K562 (cell line): ENCODE results near the gene MFSD6. TPM values are rescaled to one million over a fixed set of nuclear protein-coding genes. Genes with fewer than 3 reads are reported as not detected.

Experiments
- BRCA1 ChIP-seq, 2 experiments: fragments of 450-650 bp in 1 of 2; sonication (generic) in 1 of 2; formaldehyde crosslinking in 1 of 2; IDR thresholded peaks; 2 replicates each; pipeline versions ENCODE4 v1.5.0 to v1.6.1; 2017 to 2020; ENCODE audit warnings: mild to moderate bottlenecking in 1 of 2, missing genetic modification reagents in 1 of 2
- NELFE ChIP-seq: IDR thresholded peaks from 2 replicates; pipeline ENCODE4 v1.6.1; 2011; ENCODE audit warnings: mild to moderate bottlenecking; ENCODE audit not compliant: insufficient read depth, insufficient read length
- PYGO2 ChIP-seq: fragments of 450-650 bp; IDR thresholded peaks from 2 replicates; pipeline ENCODE4 v1.6.1; 2016; ENCODE audit warnings: mild to moderate bottlenecking, missing genetic modification characterization, moderate library complexity, missing compliant biosample characterization
- SMARCE1 ChIP-seq: fragments of 450-650 bp; IDR thresholded peaks from 2 replicates; pipeline ENCODE4 v1.7.1; 2016; ENCODE audit warnings: mild to moderate bottlenecking
- SOX6 ChIP-seq: fragments of 450-650 bp; IDR thresholded peaks from 2 replicates; pipeline ENCODE4 v1.6.1; 2014; ENCODE audit warnings: mild to moderate bottlenecking
- TEAD4 ChIP-seq, 2 experiments: sonication (generic) in 1 of 2; formaldehyde crosslinking in 1 of 2; IDR thresholded peaks; 2 replicates each; pipeline versions ENCODE4 v1.6.1 to v1.8.0; 2012 to 2022; ENCODE audit warnings: borderline replicate concordance in 1 of 2, inconsistent platforms in 1 of 2, low read length in 1 of 2, mild to moderate bottlenecking in 1 of 2, missing genetic modification reagents in 1 of 2
- ZBTB8A ChIP-seq: fragments of 450-650 bp; IDR thresholded peaks from 2 replicates; pipeline ENCODE4 v1.6.1; 2018; ENCODE audit warnings: mild to moderate bottlenecking, moderate library complexity; ENCODE audit not compliant: partially characterized antibody
- ZNF143 ChIP-seq: sonication (generic); formaldehyde crosslinking; IDR thresholded peaks from 2 replicates; pipeline ENCODE4 v1.9.0; 2022; ENCODE audit warnings: mild to moderate bottlenecking, missing genetic modification reagents
- ZNF24 ChIP-seq: fragments of 450-650 bp; IDR thresholded peaks from 2 replicates; pipeline ENCODE4 v1.6.1; 2016
- ZZZ3 ChIP-seq: fragments of 450-650 bp; IDR thresholded peaks from 2 replicates; pipeline ENCODE4 v1.6.1; 2016; ENCODE audit warnings: antibody characterized with exemption, mild to moderate bottlenecking, moderate library complexity
- polyA plus RNA-seq, 8 experiments: library from polyadenylated mRNA; depleted of rRNA in 4 of 8; stranded (reverse) in 5 of 8; unstranded in 3 of 8; fragments of >200 nt; fragmentation: Nextera tagmentation in 2 of 8; fragmentation: Illumina TruSeq in 1 of 8; extraction: Ambion mirVana in 2 of 8; extraction: Trizol in 1 of 8; gene quantifications; 2 replicates each; pipeline versions ENCODE4 v1.2.1 to v1.2.3, GENCODE V29; 2011 to 2014; ENCODE audit warnings: inconsistent platforms in 1 of 8, missing spikeins in 1 of 8
- total RNA-seq, 7 experiments: library from RNA; depleted of rRNA in 6 of 7; stranded (reverse); fragments of >200 nt in 6 of 7; fragmentation: Illumina TruSeq in 2 of 7; extraction: Trizol in 2 of 7; gene quantifications; 2 replicates each; pipeline versions ENCODE4 v1.2.1 to v1.2.3, GENCODE V29; 2011 to 2021; ENCODE audit warnings: low replicate concordance in 1 of 7
- TF ChIP-seq, protein P1 (sequence below): fragments of 450-650 bp; IDR thresholded peaks from 2 replicates; pipeline ENCODE4 v1.6.1; 2018; ENCODE audit warnings: mild to moderate bottlenecking, low read depth; ENCODE audit not compliant: partially characterized antibody
- TF ChIP-seq, protein P2 (sequence below), 2 experiments: fragments of 450-650 bp; IDR thresholded peaks; 2 replicates each; pipeline ENCODE4 v1.6.1; 2018; ENCODE audit warnings: mild to moderate bottlenecking in 2 of 2, low read depth in 1 of 2; ENCODE audit not compliant: partially characterized antibody in 2 of 2
- TF ChIP-seq, protein P3 (sequence below): fragments of 200-800 bp; sonication (Bioruptor generic); IDR thresholded peaks from 2 replicates; pipeline ENCODE4 v1.6.1; 2017; ENCODE audit warnings: missing genetic modification characterization, missing compliant biosample characterization

The MFSD6 gene
- total and polyA plus RNA-seq, 9 of the 15 experiments (the other 6 are each of a cell fraction or from before 2014, with no cell fraction given) = 1.1 to 7.9 (median 4.4) TPM

DNA sequence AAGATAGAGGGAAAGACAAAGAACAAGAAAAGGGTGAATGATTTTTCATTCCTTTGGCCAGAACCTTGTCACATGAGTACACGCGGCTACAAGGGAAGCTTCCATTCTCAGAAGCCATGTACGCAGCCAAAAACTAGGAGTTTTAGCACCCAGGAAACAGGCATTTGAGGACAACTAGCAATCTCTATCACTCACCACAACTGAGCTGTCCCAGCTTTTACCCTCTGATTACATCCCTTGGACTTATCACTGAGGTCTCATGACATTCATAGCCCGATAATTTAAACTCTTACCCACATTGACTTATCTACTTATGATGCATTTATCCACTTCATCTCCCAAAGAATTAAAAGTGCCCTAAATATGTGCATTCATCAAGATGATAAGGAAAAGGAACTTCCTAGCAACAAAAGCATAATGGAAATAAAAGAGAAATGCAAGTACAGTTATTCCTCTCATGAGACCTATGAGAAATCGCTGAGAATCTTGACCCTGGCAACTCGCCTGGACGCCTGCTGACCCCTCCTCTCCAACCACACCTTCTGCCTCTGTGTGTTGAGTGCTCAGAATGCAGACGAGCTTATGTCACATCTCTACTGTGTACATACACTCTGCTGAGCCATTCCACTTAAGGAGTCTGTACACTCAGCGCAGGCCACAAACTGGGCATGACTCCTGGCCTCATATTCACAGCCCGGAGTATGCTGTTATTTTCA, 28.7 kb upstream of the MFSD6 start (continued):
- TF ChIP-seq, protein P1, sequence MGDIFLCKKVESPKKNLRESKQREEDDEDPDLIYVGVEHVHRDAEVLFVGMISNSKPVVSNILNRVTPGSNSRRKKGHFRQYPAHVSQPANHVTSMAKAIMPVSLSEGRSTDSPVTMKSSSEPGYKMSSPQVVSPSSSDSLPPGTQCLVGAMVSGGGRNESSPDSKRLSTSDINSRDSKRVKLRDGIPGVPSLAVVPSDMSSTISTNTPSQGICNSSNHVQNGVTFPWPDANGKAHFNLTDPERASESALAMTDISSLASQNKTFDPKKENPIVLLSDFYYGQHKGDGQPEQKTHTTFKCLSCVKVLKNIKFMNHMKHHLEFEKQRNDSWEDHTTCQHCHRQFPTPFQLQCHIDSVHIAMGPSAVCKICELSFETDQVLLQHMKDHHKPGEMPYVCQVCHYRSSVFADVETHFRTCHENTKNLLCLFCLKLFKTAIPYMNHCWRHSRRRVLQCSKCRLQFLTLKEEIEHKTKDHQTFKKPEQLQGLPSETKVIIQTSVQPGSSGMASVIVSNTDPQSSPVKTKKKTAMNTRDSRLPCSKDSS = no peak
- TF ChIP-seq SOX6 (peak; percentile 6; the same call in 1 of the 2 replicates), PYGO2 (tag) (peak; percentile 30; the same call in 1 of the 2 replicates), ZBTB8A (no peak), TEAD4 (IDR thresholded peaks at IDR 0.05; ENCODE audit: low read length) (peak; percentile 80), TEAD4 (CRISPR knock-in tag; IDR thresholded peaks at IDR 0.05; ENCODE audit: borderline replicate concordance) (no peak), BRCA1 (IDR thresholded peaks at IDR 0.05) (no peak), BRCA1 (CRISPR knock-in tag; IDR thresholded peaks at IDR 0.05) (no peak), ZZZ3 (no peak), ZNF143 (CRISPR knock-in tag) (no peak), SMARCE1 (peak; percentile 57; the same call in 1 of the 2 replicates), ZNF24 (no peak), NELFE (no peak)
- TF ChIP-seq, protein P2, sequence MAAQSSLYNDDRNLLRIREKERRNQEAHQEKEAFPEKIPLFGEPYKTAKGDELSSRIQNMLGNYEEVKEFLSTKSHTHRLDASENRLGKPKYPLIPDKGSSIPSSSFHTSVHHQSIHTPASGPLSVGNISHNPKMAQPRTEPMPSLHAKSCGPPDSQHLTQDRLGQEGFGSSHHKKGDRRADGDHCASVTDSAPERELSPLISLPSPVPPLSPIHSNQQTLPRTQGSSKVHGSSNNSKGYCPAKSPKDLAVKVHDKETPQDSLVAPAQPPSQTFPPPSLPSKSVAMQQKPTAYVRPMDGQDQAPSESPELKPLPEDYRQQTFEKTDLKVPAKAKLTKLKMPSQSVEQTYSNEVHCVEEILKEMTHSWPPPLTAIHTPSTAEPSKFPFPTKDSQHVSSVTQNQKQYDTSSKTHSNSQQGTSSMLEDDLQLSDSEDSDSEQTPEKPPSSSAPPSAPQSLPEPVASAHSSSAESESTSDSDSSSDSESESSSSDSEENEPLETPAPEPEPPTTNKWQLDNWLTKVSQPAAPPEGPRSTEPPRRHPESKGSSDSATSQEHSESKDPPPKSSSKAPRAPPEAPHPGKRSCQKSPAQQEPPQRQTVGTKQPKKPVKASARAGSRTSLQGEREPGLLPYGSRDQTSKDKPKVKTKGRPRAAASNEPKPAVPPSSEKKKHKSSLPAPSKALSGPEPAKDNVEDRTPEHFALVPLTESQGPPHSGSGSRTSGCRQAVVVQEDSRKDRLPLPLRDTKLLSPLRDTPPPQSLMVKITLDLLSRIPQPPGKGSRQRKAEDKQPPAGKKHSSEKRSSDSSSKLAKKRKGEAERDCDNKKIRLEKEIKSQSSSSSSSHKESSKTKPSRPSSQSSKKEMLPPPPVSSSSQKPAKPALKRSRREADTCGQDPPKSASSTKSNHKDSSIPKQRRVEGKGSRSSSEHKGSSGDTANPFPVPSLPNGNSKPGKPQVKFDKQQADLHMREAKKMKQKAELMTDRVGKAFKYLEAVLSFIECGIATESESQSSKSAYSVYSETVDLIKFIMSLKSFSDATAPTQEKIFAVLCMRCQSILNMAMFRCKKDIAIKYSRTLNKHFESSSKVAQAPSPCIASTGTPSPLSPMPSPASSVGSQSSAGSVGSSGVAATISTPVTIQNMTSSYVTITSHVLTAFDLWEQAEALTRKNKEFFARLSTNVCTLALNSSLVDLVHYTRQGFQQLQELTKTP (IDR thresholded peaks at IDR 0.05; ENCODE audit: low read depth in 1 of 2, partially characterized antibody in 2 of 2) = peak; percentile 10 to 19
- TF ChIP-seq, protein P3, sequence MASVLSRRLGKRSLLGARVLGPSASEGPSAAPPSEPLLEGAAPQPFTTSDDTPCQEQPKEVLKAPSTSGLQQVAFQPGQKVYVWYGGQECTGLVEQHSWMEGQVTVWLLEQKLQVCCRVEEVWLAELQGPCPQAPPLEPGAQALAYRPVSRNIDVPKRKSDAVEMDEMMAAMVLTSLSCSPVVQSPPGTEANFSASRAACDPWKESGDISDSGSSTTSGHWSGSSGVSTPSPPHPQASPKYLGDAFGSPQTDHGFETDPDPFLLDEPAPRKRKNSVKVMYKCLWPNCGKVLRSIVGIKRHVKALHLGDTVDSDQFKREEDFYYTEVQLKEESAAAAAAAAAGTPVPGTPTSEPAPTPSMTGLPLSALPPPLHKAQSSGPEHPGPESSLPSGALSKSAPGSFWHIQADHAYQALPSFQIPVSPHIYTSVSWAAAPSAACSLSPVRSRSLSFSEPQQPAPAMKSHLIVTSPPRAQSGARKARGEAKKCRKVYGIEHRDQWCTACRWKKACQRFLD (CRISPR knock-in tag) = 0 out of 2 replicates have a peak, but pooled peaks have one; percentile 64
